K562 (cell line): ENCODE data around the gene CSNK1D. TPM values are rescaled to one million over a fixed set of nuclear protein-coding genes. Genes with fewer than 3 reads are reported as not detected.

Experiments
- ATAC-seq: fragments of 200-7000 bp; cut with Tn5 transposase; 3 replicates; pipeline ENCODE4 v1.9.1; 2020; ENCODE audit warnings: moderate library complexity
- BruUV-seq: library from RNA; stranded (reverse); fragments of 400-500 nt; replicated peaks from 2 replicates; lab custom pipeline; 2021; lab: Mats Ljungman, UMichigan
- CTCF ChIA-PET: fragments of 300-600 bp; formaldehyde crosslinking; extraction: SDS; loops from one replicate; lab custom pipeline; 2021; ENCODE audit warnings: low intra/inter-chr PET ratio; lab: Yijun Ruan, JAX
- POLR2A ChIA-PET: fragments of 300-600, 350-650 bp; sonication (Branson Sonifier 250); formaldehyde crosslinking; extraction: SDS; loops from one replicate; lab custom pipeline; 2021; ENCODE audit warnings: antibody characterized with exemption, inconsistent platforms; lab: Yijun Ruan, JAX
- DNase-seq, 4 experiments: peaks; one replicate each; pipeline versions ENCODE4 v3.0.0 to v3.0.0-alpha.2; 2011 to 2018; ENCODE audit warnings: low spot score in 3 of 4, mixed read lengths in 3 of 4; ENCODE audit errors: extremely low read depth in 1 of 4
- FAIRE-seq: peaks from 2 replicates; lab custom pipeline; 2011; peaks lifted over from hg19 to GRCh38; lab: Jason Lieb, UNC
- H2AFZ ChIP-seq: 2 replicates; pipeline ENCODE4 v1.6.0; 2011; ENCODE audit warnings: low read depth, low read length, control low read depth, inconsistent platforms
- H3K27ac ChIP-seq: fragments of 200-600 bp; 3 replicates; pipeline ENCODE4 v1.8.0; 2011; ENCODE audit warnings: low read depth, mild to moderate bottlenecking, control low read depth, inconsistent platforms, low read length, moderate library complexity, mixed read lengths; ENCODE audit errors: extremely low read depth
- H3K27me3 ChIP-seq, 2 experiments: fragments of 300-600 bp in 1 of 2; 2 replicates in 1 of 2; 3 replicates in 1 of 2; pipeline versions ENCODE4 v1.6.0 to v1.8.0; 2011; ENCODE audit warnings: inconsistent platforms in 2 of 2, low read length in 2 of 2, mild to moderate bottlenecking in 1 of 2, mixed read lengths in 1 of 2, moderate library complexity in 1 of 2; ENCODE audit not compliant: control insufficient read depth in 2 of 2, insufficient read depth in 2 of 2
- H3K36me3 ChIP-seq: fragments of 300-600 bp; 3 replicates; pipeline ENCODE4 v1.8.0; 2011; ENCODE audit warnings: mild to moderate bottlenecking, low read length, inconsistent platforms; ENCODE audit not compliant: control insufficient read depth, insufficient read depth
- H3K4me1 ChIP-seq, 2 experiments: fragments of 200-600 bp in 1 of 2; replicated peaks in 1 of 2; 2 replicates in 1 of 2; 3 replicates in 1 of 2; pipeline versions ENCODE4 v1.5.1 to v1.8.0; 2011; ENCODE audit warnings: inconsistent platforms in 2 of 2, low read length in 2 of 2, mild to moderate bottlenecking in 1 of 2, mixed read lengths in 1 of 2, moderate library complexity in 1 of 2; ENCODE audit not compliant: control insufficient read depth in 2 of 2, insufficient read depth in 2 of 2
- H3K4me2 ChIP-seq: 2 replicates; pipeline ENCODE4 v1.6.1; 2011; ENCODE audit warnings: low read length, control low read depth, inconsistent platforms, mixed read lengths; ENCODE audit not compliant: insufficient read depth
- H3K4me3 ChIP-seq: fragments of 200-600 bp; sonication (generic), shearing (Covaris generic); 2 replicates; pipeline ENCODE4 v1.5.1; 2016; ENCODE audit warnings: control low read depth, inconsistent platforms
- H3K79me2 ChIP-seq: fragments of 200-600 bp; 3 replicates; pipeline ENCODE4 v1.8.0; 2011; ENCODE audit warnings: low read length, inconsistent platforms; ENCODE audit not compliant: control insufficient read depth, insufficient read depth
- H3K9ac ChIP-seq, 2 experiments: 2 replicates each; pipeline versions ENCODE4 v1.6.0 to v1.6.1; 2011; ENCODE audit warnings: low read depth in 2 of 2, low read length in 2 of 2, control low read depth in 1 of 2, inconsistent platforms in 1 of 2, mild to moderate bottlenecking in 1 of 2, mixed read lengths in 1 of 2; ENCODE audit not compliant: insufficient read depth in 1 of 2
- H3K9me1 ChIP-seq: one replicate; pipeline ENCODE4 v1.6.0; 2011; ENCODE audit warnings: inconsistent platforms, mild to moderate bottlenecking, low read length, moderate library complexity; ENCODE audit not compliant: control insufficient read depth, insufficient read depth
- H3K9me3 ChIP-seq: replicated peaks from 2 replicates; pipeline ENCODE4 v1.5.1; 2011; ENCODE audit warnings: low read depth, low read length, inconsistent platforms; ENCODE audit not compliant: control insufficient read depth, insufficient read depth
- H4K20me1 ChIP-seq: replicated peaks from 2 replicates; pipeline ENCODE4 v1.6.1; 2011; ENCODE audit warnings: low read length, inconsistent platforms, mixed read lengths; ENCODE audit not compliant: control insufficient read depth, insufficient read depth
- AFF1 ChIP-seq, 2 experiments: fragments of 450-650 bp; IDR thresholded peaks; 2 replicates each; pipeline ENCODE4 v1.6.1; 2018; ENCODE audit warnings: mild to moderate bottlenecking in 2 of 2, low read depth in 1 of 2; ENCODE audit not compliant: partially characterized antibody in 2 of 2
- ARNT ChIP-seq, 2 experiments: fragments of 450-650 bp; IDR thresholded peaks; 2 replicates each; pipeline ENCODE4 v1.6.1; 2016; ENCODE audit warnings: mild to moderate bottlenecking in 1 of 2
- DPF2 ChIP-seq: fragments of 450-650 bp; IDR thresholded peaks from 2 replicates; pipeline ENCODE4 v1.6.1; 2016
- HCFC1 ChIP-seq: IDR thresholded peaks from 2 replicates; pipeline ENCODE4 v1.6.1; 2012; ENCODE audit warnings: low read depth, low read length, improper control_type of control experiment
- JUNB ChIP-seq: fragments of 450-650 bp; formaldehyde crosslinking; conservative IDR thresholded peaks from 2 replicates; pipeline ENCODE4 v1.4.0; 2020; ENCODE audit warnings: mild to moderate bottlenecking
- MCM2 ChIP-seq: fragments of 450-650 bp; IDR thresholded peaks from 2 replicates; pipeline ENCODE4 v1.6.1; 2017; ENCODE audit warnings: low read depth, mild to moderate bottlenecking
- NONO ChIP-seq, 2 experiments: fragments of 200-400 bp in 1 of 2; fragments of 450-650 bp in 1 of 2; formaldehyde crosslinking in 1 of 2; IDR thresholded peaks; 2 replicates each; pipeline ENCODE4 v1.6.1; 2017; ENCODE audit warnings: low read depth in 2 of 2, mild to moderate bottlenecking in 2 of 2, moderate library complexity in 2 of 2, low read length in 1 of 2
- NUFIP1 ChIP-seq: fragments of 450-650 bp; IDR thresholded peaks from 2 replicates; pipeline ENCODE4 v1.6.1; 2018; ENCODE audit not compliant: partially characterized antibody
- SREBF1 ChIP-seq: fragments of 150-350 bp; IDR thresholded peaks from 2 replicates; pipeline ENCODE4 v1.6.1; 2014; ENCODE audit warnings: antibody characterized with exemption, low read depth, low read length, borderline replicate concordance
- ZNF165 ChIP-seq: fragments of 250-450 bp; sonication (Bioruptor Pico); IDR thresholded peaks from 2 replicates; pipeline ENCODE4 v1.4.0; 2020; ENCODE audit warnings: borderline replicate concordance
- ZNF561 ChIP-seq: fragments of 450-650 bp; formaldehyde crosslinking; conservative IDR thresholded peaks from 2 replicates; pipeline ENCODE4 v1.4.0; 2020; ENCODE audit warnings: mild to moderate bottlenecking, moderate library complexity
- ZNF639 ChIP-seq, 2 experiments: fragments of 200-800 bp in 1 of 2; sonication (Bioruptor generic) in 1 of 2; sonication (generic) in 1 of 2; formaldehyde crosslinking in 1 of 2; IDR thresholded peaks in 1 of 2; conservative IDR thresholded peaks in 1 of 2; 2 replicates each; pipeline versions ENCODE4 v1.5.0 to v1.6.1; 2016 to 2020; ENCODE audit warnings: missing compliant biosample characterization in 1 of 2, missing genetic modification characterization in 1 of 2, missing genetic modification reagents in 1 of 2
- ZNF707 ChIP-seq: fragments of 250-450 bp; sonication (Bioruptor Pico); conservative IDR thresholded peaks from 2 replicates; pipeline ENCODE4 v1.8.0; 2022; ENCODE audit warnings: inconsistent platforms, mild to moderate bottlenecking, moderate library complexity
- ZNF764 ChIP-seq: fragments of 250-450 bp; sonication (Bioruptor Pico); IDR thresholded peaks from 2 replicates; pipeline ENCODE4 v1.4.0; 2020; ENCODE audit warnings: low read depth, mild to moderate bottlenecking, moderate library complexity
- WGBS: fragments of 100-300 bp; shearing (Covaris generic); methylation state at CpG from one replicate; pipeline ENCODE4 v1.1.6; 2016; ENCODE audit warnings: low coverage, mixed read lengths; ENCODE audit not compliant: insufficient coverage; ENCODE audit errors: missing lambda C conversion rate; 5-methylcytosine and 5-hydroxymethylcytosine counted together
- in situ Hi-C: fragments of 300-500 bp; cut with MboI; formaldehyde crosslinking; loops from 4 replicates; pipeline ENCODE4 v1.15.0; 2018; ENCODE audit warnings: inconsistent platforms, mixed read lengths
- intact Hi-C: fragments of 100-400 bp; cut with micrococcal nuclease; formaldehyde crosslinking; loops from 2 replicates; pipeline ENCODE4 v1.14.2; 2022
- polyA plus RNA-seq, 8 experiments: library from polyadenylated mRNA; depleted of rRNA in 4 of 8; stranded (reverse) in 5 of 8; unstranded in 3 of 8; fragments of >200 nt; fragmentation: Nextera tagmentation in 2 of 8; fragmentation: Illumina TruSeq in 1 of 8; extraction: Ambion mirVana in 2 of 8; extraction: Trizol in 1 of 8; gene quantifications; 2 replicates each; pipeline versions ENCODE4 v1.2.1 to v1.2.3, GENCODE V29; 2011 to 2014; ENCODE audit warnings: inconsistent platforms in 1 of 8, missing spikeins in 1 of 8
- total RNA-seq, 7 experiments: library from RNA; depleted of rRNA in 6 of 7; stranded (reverse); fragments of >200 nt in 6 of 7; fragmentation: Illumina TruSeq in 2 of 7; extraction: Trizol in 2 of 7; gene quantifications; 2 replicates each; pipeline versions ENCODE4 v1.2.1 to v1.2.3, GENCODE V29; 2011 to 2021; ENCODE audit warnings: low replicate concordance in 1 of 7

CSNK1D gene
- total and polyA plus RNA-seq, 9 of the 15 experiments (the other 6 are each of a cell fraction or from before 2014, with no cell fraction given) = 6.5 to 133 (median 41.3) TPM

DNA sequence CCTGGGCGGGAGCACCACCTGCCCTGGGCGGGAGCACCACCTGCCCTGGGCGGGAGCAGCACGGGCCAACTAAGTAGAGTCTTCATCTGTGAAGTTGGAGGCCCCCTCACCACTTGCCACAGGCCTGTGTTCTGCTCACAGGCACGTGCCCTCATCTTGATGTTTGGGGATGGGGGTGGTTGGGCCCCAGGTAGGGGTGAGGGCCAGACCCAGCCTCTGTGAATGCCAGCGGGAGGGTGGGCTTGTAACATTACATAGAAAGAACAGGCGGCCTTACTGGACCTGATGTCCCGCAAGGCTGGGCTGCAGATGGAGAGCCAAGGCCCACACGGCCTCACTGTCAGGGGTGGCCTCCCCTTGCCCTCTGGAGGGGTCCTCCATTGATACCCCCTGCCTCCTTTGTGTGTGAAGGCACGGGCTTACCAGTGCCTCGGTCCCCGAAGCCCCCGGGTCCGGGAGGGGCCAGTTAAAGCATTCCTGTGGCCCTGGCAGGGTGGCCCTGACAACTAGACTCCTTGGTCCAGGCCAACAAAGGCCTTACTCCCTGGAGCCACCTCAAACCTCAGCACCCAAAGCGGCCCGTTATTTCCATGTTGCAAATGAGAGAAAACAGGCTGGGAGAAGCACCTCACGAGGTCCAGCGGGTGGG is 45.7 kb downstream of the CSNK1D start (continued):
- TF ChIP-seq ZNF639 (CRISPR knock-in tag; conservative IDR thresholded peaks at IDR 0.05 in 1 of 2, IDR thresholded peaks at IDR 0.05 in 1 of 2) (no peak), JUNB (CRISPR knock-in tag) (no peak), SREBF1 (no peak), MCM2 (peak; percentile 98)

GRCh38 chr17:82226809-82227628 is 46.5 kb downstream of the CSNK1D start:
- Histone ChIP-seq H3K9me3 (no peaks in the 10 kb centered on the region), H3K4me2 (no peak overlapping the region), H3K27ac (peak overlapping the region; percentile 13; the same call in 1 of the 3 replicates), H3K4me3 (no peak overlapping the region), H2AFZ (no peak overlapping the region), H3K4me1 (peaks cover 17 to 70% of the 10 kb centered on the region in 2 experiments), H4K20me1 (no peaks in the 10 kb centered on the region), H3K9ac (peak overlapping the region; percentile 15 to 47; a peak in 3 of 4 replicates), H3K79me2 (no peaks in the 10 kb centered on the region; the same call in 2 of the 3 replicates), H3K9me1 (no peaks in the 10 kb centered on the region), H3K27me3 (no peaks in the 10 kb centered on the region), H3K36me3 (no peaks in the 10 kb centered on the region)
- intact Hi-C loops (no loop called here), in situ Hi-C loops (no loop called here)
- DNase-seq (no peak), ATAC-seq (no peak), FAIRE-seq (no peak)
- POLR2A ChIA-PET = interaction anchor here (0.7 to 2.3 kb wide), 2 partner anchors 15 to 26 kb away, joined by 5 to 6 read pairs; no protein-coding TSS in a partner anchor
- WGBS = 71% methylated on average over 12 of the region's 16 CpGs
- CTCF ChIA-PET = no interaction called here
- no TSS peak for BruUV-seq
- TF ChIP-seq ARNT (IDR thresholded peaks at IDR 0.05) (no peak), NUFIP1 (no peak), ZNF764 (CRISPR knock-in tag) (no peak), DPF2 (no peak), ZNF165 (CRISPR knock-in tag) (no peak), ZNF561 (CRISPR knock-in tag) (no peak), AFF1 (IDR thresholded peaks at IDR 0.05; ENCODE audit: low read depth in 1 of 2, partially characterized antibody in 2 of 2) (no peak), HCFC1 (no peak), NONO (IDR thresholded peaks at IDR 0.05; ENCODE audit: low read depth in 2 of 2, low read length in 1 of 2) (peak in 1 of 2 experiments; percentile 92; a peak in 1 of 4 replicates), ZNF707 (no peak)
